Measurements from ENCODE around the gene AXIN1. TPM values are rescaled to one million over a fixed set of nuclear protein-coding genes. Genes with fewer than 3 reads are reported as not detected.

Gene AXIN1
- total RNA-seq, 1 experiment from 2014 or later: 50.3 TPM

DNA sequence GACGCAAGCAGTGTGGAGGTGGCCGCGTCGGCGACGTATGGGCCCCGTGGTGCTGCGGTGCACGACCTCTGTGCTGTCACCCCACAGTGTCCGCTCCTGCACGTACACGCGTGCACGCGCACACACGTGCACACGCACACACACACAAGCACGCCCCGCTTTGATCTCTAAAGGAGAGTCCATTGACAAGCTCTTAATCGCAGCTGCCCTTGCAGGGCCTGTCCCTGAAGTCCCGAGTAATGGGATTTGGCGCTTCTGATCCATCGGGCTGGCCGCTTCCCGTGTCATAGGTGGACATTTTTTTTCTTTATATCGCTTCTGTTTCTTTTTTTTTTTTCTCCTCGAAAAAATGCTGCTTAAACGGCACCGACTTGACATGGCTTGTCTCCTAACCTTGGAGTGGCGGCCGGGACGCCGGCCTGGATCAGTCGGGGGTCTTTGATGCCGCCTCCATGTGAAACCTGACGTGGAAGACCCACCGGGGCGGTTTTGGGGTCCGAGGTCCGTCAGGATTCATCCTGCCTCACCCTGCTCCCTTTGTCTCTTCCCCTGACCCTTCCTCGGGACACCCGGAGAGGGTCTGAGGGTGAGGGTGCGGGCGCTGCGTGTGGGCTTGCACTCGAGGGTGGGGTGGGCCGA lies 8.3 kb upstream of the AXIN1 start (continued):
- TF ChIP-seq, protein P1, sequence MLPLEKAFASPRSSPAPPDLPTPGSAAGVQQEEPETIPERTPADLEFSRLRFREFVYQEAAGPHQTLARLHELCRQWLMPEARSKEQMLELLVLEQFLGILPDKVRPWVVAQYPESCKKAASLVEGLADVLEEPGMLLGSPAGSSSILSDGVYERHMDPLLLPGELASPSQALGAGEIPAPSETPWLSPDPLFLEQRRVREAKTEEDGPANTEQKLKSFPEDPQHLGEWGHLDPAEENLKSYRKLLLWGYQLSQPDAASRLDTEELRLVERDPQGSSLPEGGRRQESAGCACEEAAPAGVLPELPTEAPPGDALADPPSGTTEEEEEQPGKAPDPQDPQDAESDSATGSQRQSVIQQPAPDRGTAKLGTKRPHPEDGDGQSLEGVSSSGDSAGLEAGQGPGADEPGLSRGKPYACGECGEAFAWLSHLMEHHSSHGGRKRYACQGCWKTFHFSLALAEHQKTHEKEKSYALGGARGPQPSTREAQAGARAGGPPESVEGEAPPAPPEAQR (CRISPR knock-in tag; IDR thresholded peaks at IDR 0.05): no peak
- TF ChIP-seq, protein P2, sequence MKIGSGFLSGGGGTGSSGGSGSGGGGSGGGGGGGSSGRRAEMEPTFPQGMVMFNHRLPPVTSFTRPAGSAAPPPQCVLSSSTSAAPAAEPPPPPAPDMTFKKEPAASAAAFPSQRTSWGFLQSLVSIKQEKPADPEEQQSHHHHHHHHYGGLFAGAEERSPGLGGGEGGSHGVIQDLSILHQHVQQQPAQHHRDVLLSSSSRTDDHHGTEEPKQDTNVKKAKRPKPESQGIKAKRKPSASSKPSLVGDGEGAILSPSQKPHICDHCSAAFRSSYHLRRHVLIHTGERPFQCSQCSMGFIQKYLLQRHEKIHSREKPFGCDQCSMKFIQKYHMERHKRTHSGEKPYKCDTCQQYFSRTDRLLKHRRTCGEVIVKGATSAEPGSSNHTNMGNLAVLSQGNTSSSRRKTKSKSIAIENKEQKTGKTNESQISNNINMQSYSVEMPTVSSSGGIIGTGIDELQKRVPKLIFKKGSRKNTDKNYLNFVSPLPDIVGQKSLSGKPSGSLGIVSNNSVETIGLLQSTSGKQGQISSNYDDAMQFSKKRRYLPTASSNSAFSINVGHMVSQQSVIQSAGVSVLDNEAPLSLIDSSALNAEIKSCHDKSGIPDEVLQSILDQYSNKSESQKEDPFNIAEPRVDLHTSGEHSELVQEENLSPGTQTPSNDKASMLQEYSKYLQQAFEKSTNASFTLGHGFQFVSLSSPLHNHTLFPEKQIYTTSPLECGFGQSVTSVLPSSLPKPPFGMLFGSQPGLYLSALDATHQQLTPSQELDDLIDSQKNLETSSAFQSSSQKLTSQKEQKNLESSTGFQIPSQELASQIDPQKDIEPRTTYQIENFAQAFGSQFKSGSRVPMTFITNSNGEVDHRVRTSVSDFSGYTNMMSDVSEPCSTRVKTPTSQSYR (CRISPR knock-in tag; IDR thresholded peaks at IDR 0.05): no peak
- no peak for TF ChIP-seq CREM (CRISPR knock-in tag; IDR thresholded peaks at IDR 0.05)

DNA sequence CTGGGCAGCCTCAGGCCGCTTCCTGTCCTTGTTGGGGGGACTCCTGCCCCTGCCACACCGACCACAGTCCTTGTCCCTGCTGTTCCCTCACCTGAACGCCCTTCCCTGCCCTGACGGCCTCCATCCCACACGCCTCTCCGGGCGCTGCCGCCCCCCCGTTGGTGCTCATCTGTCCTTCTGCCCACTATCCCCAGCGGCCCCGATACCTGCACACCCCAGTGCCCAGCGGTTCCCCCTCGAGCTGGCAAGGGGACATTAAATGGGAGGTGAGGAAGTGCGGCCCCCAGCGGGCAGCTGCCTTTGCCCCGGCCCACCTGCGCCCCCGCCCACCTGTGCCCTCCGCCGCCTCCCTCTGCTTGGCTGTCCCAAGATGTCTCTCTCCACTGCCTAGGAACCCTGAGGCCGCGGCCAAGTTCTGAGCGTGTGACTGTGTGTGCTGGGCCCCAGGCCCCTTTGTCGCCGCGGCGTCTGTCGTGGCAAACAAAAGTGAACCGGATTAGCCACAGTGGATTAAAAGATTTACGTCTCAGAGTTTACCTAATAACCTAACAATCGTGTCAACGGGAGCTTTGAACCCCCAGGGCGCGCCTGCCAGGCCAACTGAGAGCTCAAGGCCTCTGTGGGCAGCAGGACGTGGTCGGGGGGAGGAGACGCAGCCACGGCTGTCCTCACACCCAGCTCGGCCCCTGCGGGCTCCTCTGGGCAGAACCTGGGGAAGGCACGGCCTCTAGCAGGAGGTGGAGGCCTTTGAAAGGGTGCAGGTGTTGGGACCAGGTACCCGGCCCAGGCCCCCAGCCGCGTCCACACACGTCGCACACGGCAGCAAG lies 7.6 kb upstream of the AXIN1 start:
- CTCF ChIA-PET: interaction anchor here (1.8 kb wide), 1 partner anchor 253 kb away, joined by 4 read pairs; no protein-coding TSS in a partner anchor
- no peak for ATAC-seq
- H3K27me3 Mint-ChIP-seq (ENCODE audit: low read depth): no peaks in the 10 kb centered on the region

More for the DNA sequence above, 7.6 kb upstream of the AXIN1 start:
- TF ChIP-seq, protein P3, sequence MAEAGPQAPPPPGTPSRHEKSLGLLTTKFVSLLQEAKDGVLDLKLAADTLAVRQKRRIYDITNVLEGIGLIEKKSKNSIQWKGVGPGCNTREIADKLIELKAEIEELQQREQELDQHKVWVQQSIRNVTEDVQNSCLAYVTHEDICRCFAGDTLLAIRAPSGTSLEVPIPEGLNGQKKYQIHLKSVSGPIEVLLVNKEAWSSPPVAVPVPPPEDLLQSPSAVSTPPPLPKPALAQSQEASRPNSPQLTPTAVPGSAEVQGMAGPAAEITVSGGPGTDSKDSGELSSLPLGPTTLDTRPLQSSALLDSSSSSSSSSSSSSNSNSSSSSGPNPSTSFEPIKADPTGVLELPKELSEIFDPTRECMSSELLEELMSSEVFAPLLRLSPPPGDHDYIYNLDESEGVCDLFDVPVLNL (CRISPR knock-in tag; IDR thresholded peaks at IDR 0.05; ENCODE audit: borderline replicate concordance, low read depth): no peak
- TF ChIP-seq SOX15 (CRISPR knock-in tag; IDR thresholded peaks at IDR 0.05) (no peak), CREM (CRISPR knock-in tag; IDR thresholded peaks at IDR 0.05) (no peak), ZNF263 (CRISPR knock-in tag; IDR thresholded peaks at IDR 0.05; ENCODE audit: low read depth) (no peak), KAT7 (CRISPR knock-in tag; IDR thresholded peaks at IDR 0.05; ENCODE audit: borderline replicate concordance) (no peak), ETV6 (CRISPR knock-in tag; IDR thresholded peaks at IDR 0.05) (no peak)
- TF ChIP-seq, protein P4, sequence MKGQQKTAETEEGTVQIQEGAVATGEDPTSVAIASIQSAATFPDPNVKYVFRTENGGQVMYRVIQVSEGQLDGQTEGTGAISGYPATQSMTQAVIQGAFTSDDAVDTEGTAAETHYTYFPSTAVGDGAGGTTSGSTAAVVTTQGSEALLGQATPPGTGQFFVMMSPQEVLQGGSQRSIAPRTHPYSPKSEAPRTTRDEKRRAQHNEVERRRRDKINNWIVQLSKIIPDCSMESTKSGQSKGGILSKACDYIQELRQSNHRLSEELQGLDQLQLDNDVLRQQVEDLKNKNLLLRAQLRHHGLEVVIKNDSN (CRISPR knock-in tag; IDR thresholded peaks at IDR 0.05): no peak
- TF ChIP-seq, protein P5, sequence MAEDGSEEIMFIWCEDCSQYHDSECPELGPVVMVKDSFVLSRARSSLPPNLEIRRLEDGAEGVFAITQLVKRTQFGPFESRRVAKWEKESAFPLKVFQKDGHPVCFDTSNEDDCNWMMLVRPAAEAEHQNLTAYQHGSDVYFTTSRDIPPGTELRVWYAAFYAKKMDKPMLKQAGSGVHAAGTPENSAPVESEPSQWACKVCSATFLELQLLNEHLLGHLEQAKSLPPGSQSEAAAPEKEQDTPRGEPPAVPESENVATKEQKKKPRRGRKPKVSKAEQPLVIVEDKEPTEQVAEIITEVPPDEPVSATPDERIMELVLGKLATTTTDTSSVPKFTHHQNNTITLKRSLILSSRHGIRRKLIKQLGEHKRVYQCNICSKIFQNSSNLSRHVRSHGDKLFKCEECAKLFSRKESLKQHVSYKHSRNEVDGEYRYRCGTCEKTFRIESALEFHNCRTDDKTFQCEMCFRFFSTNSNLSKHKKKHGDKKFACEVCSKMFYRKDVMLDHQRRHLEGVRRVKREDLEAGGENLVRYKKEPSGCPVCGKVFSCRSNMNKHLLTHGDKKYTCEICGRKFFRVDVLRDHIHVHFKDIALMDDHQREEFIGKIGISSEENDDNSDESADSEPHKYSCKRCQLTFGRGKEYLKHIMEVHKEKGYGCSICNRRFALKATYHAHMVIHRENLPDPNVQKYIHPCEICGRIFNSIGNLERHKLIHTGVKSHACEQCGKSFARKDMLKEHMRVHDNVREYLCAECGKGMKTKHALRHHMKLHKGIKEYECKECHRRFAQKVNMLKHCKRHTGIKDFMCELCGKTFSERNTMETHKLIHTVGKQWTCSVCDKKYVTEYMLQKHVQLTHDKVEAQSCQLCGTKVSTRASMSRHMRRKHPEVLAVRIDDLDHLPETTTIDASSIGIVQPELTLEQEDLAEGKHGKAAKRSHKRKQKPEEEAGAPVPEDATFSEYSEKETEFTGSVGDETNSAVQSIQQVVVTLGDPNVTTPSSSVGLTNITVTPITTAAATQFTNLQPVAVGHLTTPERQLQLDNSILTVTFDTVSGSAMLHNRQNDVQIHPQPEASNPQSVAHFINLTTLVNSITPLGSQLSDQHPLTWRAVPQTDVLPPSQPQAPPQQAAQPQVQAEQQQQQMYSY (CRISPR knock-in tag; IDR thresholded peaks at IDR 0.05): no peak
- TF ChIP-seq, protein P6, sequence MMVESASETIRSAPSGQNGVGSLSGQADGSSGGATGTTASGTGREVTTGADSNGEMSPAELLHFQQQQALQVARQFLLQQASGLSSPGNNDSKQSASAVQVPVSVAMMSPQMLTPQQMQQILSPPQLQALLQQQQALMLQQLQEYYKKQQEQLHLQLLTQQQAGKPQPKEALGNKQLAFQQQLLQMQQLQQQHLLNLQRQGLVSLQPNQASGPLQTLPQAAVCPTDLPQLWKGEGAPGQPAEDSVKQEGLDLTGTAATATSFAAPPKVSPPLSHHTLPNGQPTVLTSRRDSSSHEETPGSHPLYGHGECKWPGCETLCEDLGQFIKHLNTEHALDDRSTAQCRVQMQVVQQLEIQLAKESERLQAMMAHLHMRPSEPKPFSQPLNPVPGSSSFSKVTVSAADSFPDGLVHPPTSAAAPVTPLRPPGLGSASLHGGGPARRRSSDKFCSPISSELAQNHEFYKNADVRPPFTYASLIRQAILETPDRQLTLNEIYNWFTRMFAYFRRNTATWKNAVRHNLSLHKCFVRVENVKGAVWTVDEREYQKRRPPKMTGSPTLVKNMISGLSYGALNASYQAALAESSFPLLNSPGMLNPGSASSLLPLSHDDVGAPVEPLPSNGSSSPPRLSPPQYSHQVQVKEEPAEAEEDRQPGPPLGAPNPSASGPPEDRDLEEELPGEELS (CRISPR knock-in tag; IDR thresholded peaks at IDR 0.05): no peak
- TF ChIP-seq, protein P7, sequence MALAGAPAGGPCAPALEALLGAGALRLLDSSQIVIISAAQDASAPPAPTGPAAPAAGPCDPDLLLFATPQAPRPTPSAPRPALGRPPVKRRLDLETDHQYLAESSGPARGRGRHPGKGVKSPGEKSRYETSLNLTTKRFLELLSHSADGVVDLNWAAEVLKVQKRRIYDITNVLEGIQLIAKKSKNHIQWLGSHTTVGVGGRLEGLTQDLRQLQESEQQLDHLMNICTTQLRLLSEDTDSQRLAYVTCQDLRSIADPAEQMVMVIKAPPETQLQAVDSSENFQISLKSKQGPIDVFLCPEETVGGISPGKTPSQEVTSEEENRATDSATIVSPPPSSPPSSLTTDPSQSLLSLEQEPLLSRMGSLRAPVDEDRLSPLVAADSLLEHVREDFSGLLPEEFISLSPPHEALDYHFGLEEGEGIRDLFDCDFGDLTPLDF (CRISPR knock-in tag; IDR thresholded peaks at IDR 0.05): no peak
- TF ChIP-seq, protein P8, sequence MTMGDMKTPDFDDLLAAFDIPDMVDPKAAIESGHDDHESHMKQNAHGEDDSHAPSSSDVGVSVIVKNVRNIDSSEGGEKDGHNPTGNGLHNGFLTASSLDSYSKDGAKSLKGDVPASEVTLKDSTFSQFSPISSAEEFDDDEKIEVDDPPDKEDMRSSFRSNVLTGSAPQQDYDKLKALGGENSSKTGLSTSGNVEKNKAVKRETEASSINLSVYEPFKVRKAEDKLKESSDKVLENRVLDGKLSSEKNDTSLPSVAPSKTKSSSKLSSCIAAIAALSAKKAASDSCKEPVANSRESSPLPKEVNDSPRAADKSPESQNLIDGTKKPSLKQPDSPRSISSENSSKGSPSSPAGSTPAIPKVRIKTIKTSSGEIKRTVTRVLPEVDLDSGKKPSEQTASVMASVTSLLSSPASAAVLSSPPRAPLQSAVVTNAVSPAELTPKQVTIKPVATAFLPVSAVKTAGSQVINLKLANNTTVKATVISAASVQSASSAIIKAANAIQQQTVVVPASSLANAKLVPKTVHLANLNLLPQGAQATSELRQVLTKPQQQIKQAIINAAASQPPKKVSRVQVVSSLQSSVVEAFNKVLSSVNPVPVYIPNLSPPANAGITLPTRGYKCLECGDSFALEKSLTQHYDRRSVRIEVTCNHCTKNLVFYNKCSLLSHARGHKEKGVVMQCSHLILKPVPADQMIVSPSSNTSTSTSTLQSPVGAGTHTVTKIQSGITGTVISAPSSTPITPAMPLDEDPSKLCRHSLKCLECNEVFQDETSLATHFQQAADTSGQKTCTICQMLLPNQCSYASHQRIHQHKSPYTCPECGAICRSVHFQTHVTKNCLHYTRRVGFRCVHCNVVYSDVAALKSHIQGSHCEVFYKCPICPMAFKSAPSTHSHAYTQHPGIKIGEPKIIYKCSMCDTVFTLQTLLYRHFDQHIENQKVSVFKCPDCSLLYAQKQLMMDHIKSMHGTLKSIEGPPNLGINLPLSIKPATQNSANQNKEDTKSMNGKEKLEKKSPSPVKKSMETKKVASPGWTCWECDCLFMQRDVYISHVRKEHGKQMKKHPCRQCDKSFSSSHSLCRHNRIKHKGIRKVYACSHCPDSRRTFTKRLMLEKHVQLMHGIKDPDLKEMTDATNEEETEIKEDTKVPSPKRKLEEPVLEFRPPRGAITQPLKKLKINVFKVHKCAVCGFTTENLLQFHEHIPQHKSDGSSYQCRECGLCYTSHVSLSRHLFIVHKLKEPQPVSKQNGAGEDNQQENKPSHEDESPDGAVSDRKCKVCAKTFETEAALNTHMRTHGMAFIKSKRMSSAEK (CRISPR knock-in tag; IDR thresholded peaks at IDR 0.05; ENCODE audit: borderline replicate concordance): no peak
- Mint-ChIP-seq H3K4me3 (no peak overlapping the region), H3K9me3 (no peaks in the 10 kb centered on the region), H3K36me3 (no peaks in the 10 kb centered on the region), H3K27ac (no peak overlapping the region), H3K4me1 (no peaks in the 10 kb centered on the region)
- no peak for DNase-seq (ENCODE audit: low spot score)
- POLR2A ChIA-PET: no interaction called here

Data from WTC11 (cell line).